Activated T-cell treated with anti-CD3 and anti-CD28 coated beads, Interleukin-2, amount 50 U/mL, for 4 hours (primary cell): ENCODE measurements around the gene ZNF148. TPM values are rescaled to one million over a fixed set of nuclear protein-coding genes. Genes with fewer than 3 reads are reported as not detected.
"Not testable (repeated sequence)": the region's sequence is repeated elsewhere in the genome, so short reads cannot be mapped to it uniquely, and the experiment has no call there.

Source experiments
- ATAC-seq, 2 donors: fragments of 200-7000 bp; cut with Tn5 transposase; one replicate each; pipeline ENCODE4 v1.10.0; 2021
- DNase-seq: peaks from one replicate; pipeline ENCODE4 v3.0.0-alpha.2; 2020
- H3K27me3 Mint-ChIP-seq: one replicate; pipeline ENCODE4 v1.8.0; 2021; ENCODE audit warnings: low read depth, mixed read lengths
- H3K36me3 Mint-ChIP-seq: one replicate; pipeline ENCODE4 v1.8.0; 2022; ENCODE audit warnings: mixed read lengths; ENCODE audit not compliant: insufficient read depth
- H3K4me1 Mint-ChIP-seq: one replicate; pipeline ENCODE4 v1.8.0; 2021; ENCODE audit warnings: low read depth, mixed read lengths
- H3K4me3 Mint-ChIP-seq: one replicate; pipeline ENCODE4 v1.8.0; 2021; ENCODE audit warnings: mild to moderate bottlenecking, moderate library complexity, mixed read lengths
- H3K9me3 Mint-ChIP-seq: one replicate; pipeline ENCODE4 v1.8.0; 2021; ENCODE audit warnings: mixed read lengths
- total RNA-seq, 3 donors: library from RNA; stranded (reverse); gene quantifications; one replicate each; pipeline ENCODE4 v1.2.1, GENCODE V29; 2021

Gene ZNF148
- 10 to 100 TPM; 28.9 to 31.1 (median 29.6) TPM for total RNA-seq

GRCh38 chr3:125374996-125375941 lies at the start of gene ZNF148:
TSS of gene ZNF148 (minus strand) at chr3:125375325. CDS start at chr3:125313640, 61,685 bp downstream.
- peak within 1 kb of the TSS; percentile 98 for H3K4me3 Mint-ChIP-seq
- no peaks in the 10 kb centered on the region for H3K9me3 Mint-ChIP-seq
- no peaks in the 10 kb centered on the region for H3K27me3 Mint-ChIP-seq
- ATAC-seq, result peak; percentile 94 to 95
- H3K4me1 Mint-ChIP-seq, result peaks cover 39% of the 10 kb centered on the region
- H3K36me3 Mint-ChIP-seq, result peaks cover 8% of the 10 kb centered on the region
- peak; percentile 88 for DNase-seq

- no peaks in the 10 kb centered on the region for H3K4me1 Mint-ChIP-seq
- H3K4me3 Mint-ChIP-seq, result no peak overlapping the region
- no peak for ATAC-seq
- peaks cover 3% of the 10 kb centered on the region for H3K36me3 Mint-ChIP-seq
- peaks cover 4% of the 10 kb centered on the region for H3K27me3 Mint-ChIP-seq
- H3K9me3 Mint-ChIP-seq, result peaks cover 4% of the 10 kb centered on the region
- no peak for DNase-seq
These were observed 43.2 kb upstream of the ZNF148 start for GRCh38 chr3:125418306-125418705.

- peaks cover 4% of the 10 kb centered on the region for H3K9me3 Mint-ChIP-seq
- H3K4me1 Mint-ChIP-seq, result no peaks in the 10 kb centered on the region
- ATAC-seq (no peak), DNase-seq (no peak)
- no peak overlapping the region for H3K4me3 Mint-ChIP-seq
- peaks cover 3% of the 10 kb centered on the region for H3K36me3 Mint-ChIP-seq
- H3K27me3 Mint-ChIP-seq, result peaks cover 8% of the 10 kb centered on the region
These were observed 41.1 kb upstream of the ZNF148 start for GRCh38 chr3:125416235-125416634.

- H3K27me3 Mint-ChIP-seq, result peaks cover 13% of the 10 kb centered on the region
- peaks cover 3% of the 10 kb centered on the region for H3K36me3 Mint-ChIP-seq
- H3K9me3 Mint-ChIP-seq, result peaks cover 4% of the 10 kb centered on the region
- DNase-seq, result no peak
- no peaks in the 10 kb centered on the region for H3K4me1 Mint-ChIP-seq
- no peak for ATAC-seq
- H3K4me3 Mint-ChIP-seq, result no peak overlapping the region
These were observed 39.5 kb upstream of the ZNF148 start for GRCh38 chr3:125414669-125415068.

GRCh38 chr3:125410922-125411321 lies 35.8 kb upstream of the ZNF148 start:
- ATAC-seq, result no peak
- Mint-ChIP-seq H3K4me3 (no peak overlapping the region), H3K36me3 (no peaks in the 10 kb centered on the region), H3K4me1 (no peaks in the 10 kb centered on the region), H3K27me3 (peaks cover 15% of the 10 kb centered on the region), H3K9me3 (no peaks in the 10 kb centered on the region)
- DNase-seq, result no peak

- Mint-ChIP-seq H3K27me3 (peaks cover 9% of the 10 kb centered on the region), H3K9me3 (peaks cover 9% of the 10 kb centered on the region), H3K4me3 (no peak overlapping the region), H3K36me3 (no peaks in the 10 kb centered on the region), H3K4me1 (no peaks in the 10 kb centered on the region)
- no peak for DNase-seq
- ATAC-seq, result no peak
These were observed 30.9 kb upstream of the ZNF148 start for GRCh38 chr3:125406070-125406469.

GRCh38 chr3:125405515-125405914 lies 30.4 kb upstream of the ZNF148 start:
- ATAC-seq, H3K4me3 Mint-ChIP-seq, H3K9me3 Mint-ChIP-seq, H3K4me1 Mint-ChIP-seq, H3K36me3 Mint-ChIP-seq, DNase-seq, H3K27me3 Mint-ChIP-seq: not testable (repeated sequence)

GRCh38 chr3:125403789-125404188 lies 28.7 kb upstream of the ZNF148 start:
- Mint-ChIP-seq H3K4me3 (no peak overlapping the region), H3K4me1 (no peaks in the 10 kb centered on the region), H3K9me3 (peaks cover 9% of the 10 kb centered on the region), H3K36me3 (no peaks in the 10 kb centered on the region), H3K27me3 (peaks cover 4% of the 10 kb centered on the region)
- DNase-seq (no peak), ATAC-seq (no peak)

GRCh38 chr3:125402639-125403038 lies 27.5 kb upstream of the ZNF148 start:
- peaks cover 5% of the 10 kb centered on the region for H3K27me3 Mint-ChIP-seq
- peaks cover 9% of the 10 kb centered on the region for H3K9me3 Mint-ChIP-seq
- H3K36me3 Mint-ChIP-seq, result no peaks in the 10 kb centered on the region
- ATAC-seq (no peak), DNase-seq (no peak)
- H3K4me3 Mint-ChIP-seq, result no peak overlapping the region
- H3K4me1 Mint-ChIP-seq, result no peaks in the 10 kb centered on the region

- Mint-ChIP-seq H3K4me1 (no peaks in the 10 kb centered on the region), H3K4me3 (no peak overlapping the region), H3K9me3 (peaks cover 9% of the 10 kb centered on the region), H3K36me3 (no peaks in the 10 kb centered on the region), H3K27me3 (peaks cover 12% of the 10 kb centered on the region)
- ATAC-seq (no peak), DNase-seq (no peak)
These were observed 26.3 kb upstream of the ZNF148 start for GRCh38 chr3:125401402-125401801.

GRCh38 chr3:125398952-125399351 lies 23.8 kb upstream of the ZNF148 start:
- ATAC-seq, result no peak
- Mint-ChIP-seq H3K4me3 (no peak overlapping the region), H3K36me3 (no peaks in the 10 kb centered on the region), H3K27me3 (peaks cover 18% of the 10 kb centered on the region), H3K4me1 (no peaks in the 10 kb centered on the region), H3K9me3 (no peaks in the 10 kb centered on the region)
- no peak for DNase-seq

GRCh38 chr3:125395091-125395490 lies 20.0 kb upstream of the ZNF148 start:
- no peak for ATAC-seq
- Mint-ChIP-seq H3K27me3 (peaks cover 19% of the 10 kb centered on the region), H3K4me3 (no peak overlapping the region), H3K4me1 (peaks cover 2% of the 10 kb centered on the region), H3K9me3 (no peaks in the 10 kb centered on the region), H3K36me3 (no peaks in the 10 kb centered on the region)
- DNase-seq, result no peak

- H3K36me3 Mint-ChIP-seq, result no peaks in the 10 kb centered on the region
- DNase-seq, result no peak
- no peak overlapping the region for H3K4me3 Mint-ChIP-seq
- ATAC-seq, result no peak
- peaks cover 19% of the 10 kb centered on the region for H3K27me3 Mint-ChIP-seq
- no peaks in the 10 kb centered on the region for H3K9me3 Mint-ChIP-seq
- peaks cover 7% of the 10 kb centered on the region for H3K4me1 Mint-ChIP-seq
These were observed 19.3 kb upstream of the ZNF148 start for GRCh38 chr3:125394406-125394805.

GRCh38 chr3:125389282-125389681 lies 14.2 kb upstream of the ZNF148 start:
- no peak for ATAC-seq
- peaks cover 5% of the 10 kb centered on the region for H3K27me3 Mint-ChIP-seq
- no peaks in the 10 kb centered on the region for H3K36me3 Mint-ChIP-seq
- peak overlapping the region; percentile 2 for H3K4me3 Mint-ChIP-seq
- H3K9me3 Mint-ChIP-seq, result no peaks in the 10 kb centered on the region
- peaks cover 14% of the 10 kb centered on the region for H3K4me1 Mint-ChIP-seq
- no peak for DNase-seq

- not testable (repeated sequence) for DNase-seq, H3K4me3 Mint-ChIP-seq, H3K9me3 Mint-ChIP-seq, ATAC-seq, H3K36me3 Mint-ChIP-seq, H3K27me3 Mint-ChIP-seq
- peaks cover 12% of the 10 kb centered on the region for H3K4me1 Mint-ChIP-seq
These were observed 13.2 kb upstream of the ZNF148 start for GRCh38 chr3:125388369-125388768.
